HG03521 (cell line): ENCODE results near the gene CRISPLD2.

Experiments used
- ATAC-seq: cut with Tn5 transposase; IDR thresholded peaks from one replicate; pipeline ENCODE4 v1.9.1; 2021; ENCODE audit warnings: mild to moderate bottlenecking, moderate library complexity; ENCODE audit not compliant: unreplicated experiment

CRISPLD2 gene

GRCh38 chr16:84907051-84907450, 87.3 kb downstream of the CRISPLD2 start:
- no peak for ATAC-seq

- ATAC-seq, result no peak
Observed at GRCh38 chr16:84907575-84907974, 87.8 kb downstream of the CRISPLD2 start.

- ATAC-seq, result no peak
Observed at GRCh38 chr16:84909476-84910085, 89.8 kb downstream of the CRISPLD2 start.

DNA sequence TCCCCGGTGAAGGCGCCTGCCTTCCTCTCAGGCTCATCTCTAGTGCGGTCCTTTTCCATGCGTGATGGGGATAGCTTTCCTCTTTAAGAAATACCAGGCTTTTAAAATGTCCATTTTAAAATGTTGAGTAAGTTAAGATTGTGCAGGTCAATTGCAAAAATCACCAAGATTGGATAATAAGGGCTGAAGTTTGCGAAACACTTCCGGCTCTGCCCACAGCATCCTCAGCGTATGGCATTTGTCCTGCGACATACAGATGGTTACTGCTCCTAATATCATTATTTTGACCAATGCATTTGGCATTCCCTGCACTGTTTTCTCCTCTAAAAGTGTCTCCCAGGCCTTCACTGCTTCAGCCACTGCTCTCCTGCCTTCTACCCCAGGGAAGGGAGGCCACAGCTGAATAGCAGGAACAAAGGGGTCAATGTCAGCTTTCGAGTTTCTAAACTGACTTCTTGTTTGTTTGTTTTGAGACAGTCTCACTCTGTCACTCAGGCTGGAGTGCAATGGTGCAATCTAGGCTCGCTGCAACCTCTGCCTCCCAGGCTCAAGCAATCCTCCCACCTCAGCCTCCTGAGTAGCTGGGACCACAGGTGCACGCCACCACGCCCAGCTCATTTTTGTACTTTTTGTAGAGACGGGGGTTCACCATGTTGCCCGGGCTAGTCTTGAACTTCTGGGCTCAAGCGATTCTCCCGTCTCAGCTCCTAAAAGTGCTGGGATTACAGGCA, 91.9 kb downstream of the CRISPLD2 start:
- no peak for ATAC-seq

GRCh38 chr16:84913315-84913714, 93.5 kb downstream of the CRISPLD2 start:
- no peak for ATAC-seq

DNA sequence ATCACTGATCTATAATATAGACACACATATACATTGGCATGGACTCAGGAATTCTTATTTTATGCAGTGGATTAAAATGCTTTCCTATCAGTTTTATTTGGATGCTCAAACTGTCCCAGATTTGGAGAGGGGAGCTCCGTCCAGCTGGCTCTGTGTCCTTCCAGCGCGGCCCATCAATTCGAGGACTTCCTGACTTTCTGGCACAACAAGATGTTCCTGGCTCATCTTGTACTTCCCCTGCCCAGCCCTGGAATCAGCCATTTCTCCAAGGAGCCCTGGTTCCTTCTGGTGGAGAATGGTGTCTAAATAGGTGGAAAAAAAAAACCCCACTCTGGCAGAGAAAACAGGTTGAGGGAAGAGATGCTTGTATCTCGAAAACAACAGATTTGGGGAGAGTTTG, 94.5 kb downstream of the CRISPLD2 start:
- no peak for ATAC-seq

GRCh38 chr16:84916178-84916577, 96.4 kb downstream of the CRISPLD2 start:
- ATAC-seq, result no peak

GRCh38 chr16:84916850-84917249, 97.1 kb downstream of the CRISPLD2 start:
- ATAC-seq, result no peak

GRCh38 chr16:84917492-84917891, 97.7 kb downstream of the CRISPLD2 start:
- no peak for ATAC-seq

GRCh38 chr16:84918006-84918909, 98.5 kb downstream of the CRISPLD2 start:
- no peak for ATAC-seq

DNA sequence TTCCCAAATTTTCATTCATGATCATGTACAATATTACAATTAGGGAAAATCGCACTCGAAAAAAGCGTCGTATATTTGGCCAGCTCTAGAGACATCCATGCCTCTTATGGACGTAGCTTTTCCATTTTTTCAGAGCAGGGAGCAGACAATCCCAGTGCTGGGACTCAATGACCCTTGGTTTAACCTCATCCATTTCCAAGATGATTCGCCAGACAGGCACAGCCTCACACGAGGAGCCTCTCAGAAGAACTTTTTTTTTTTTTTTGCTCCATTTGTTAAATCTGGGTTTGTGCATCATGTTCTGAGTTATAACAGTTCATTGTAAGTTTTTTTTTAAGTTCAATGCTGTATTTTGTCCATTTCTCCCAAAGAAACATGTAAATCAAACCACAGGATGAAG, 99.5 kb downstream of the CRISPLD2 start:
- no peak for ATAC-seq

GRCh38 chr16:84919708-84920107, 99.9 kb downstream of the CRISPLD2 start:
- ATAC-seq, result no peak

GRCh38 chr16:84920333-84920732, 100.5 kb downstream of the CRISPLD2 start:
- no peak for ATAC-seq

DNA sequence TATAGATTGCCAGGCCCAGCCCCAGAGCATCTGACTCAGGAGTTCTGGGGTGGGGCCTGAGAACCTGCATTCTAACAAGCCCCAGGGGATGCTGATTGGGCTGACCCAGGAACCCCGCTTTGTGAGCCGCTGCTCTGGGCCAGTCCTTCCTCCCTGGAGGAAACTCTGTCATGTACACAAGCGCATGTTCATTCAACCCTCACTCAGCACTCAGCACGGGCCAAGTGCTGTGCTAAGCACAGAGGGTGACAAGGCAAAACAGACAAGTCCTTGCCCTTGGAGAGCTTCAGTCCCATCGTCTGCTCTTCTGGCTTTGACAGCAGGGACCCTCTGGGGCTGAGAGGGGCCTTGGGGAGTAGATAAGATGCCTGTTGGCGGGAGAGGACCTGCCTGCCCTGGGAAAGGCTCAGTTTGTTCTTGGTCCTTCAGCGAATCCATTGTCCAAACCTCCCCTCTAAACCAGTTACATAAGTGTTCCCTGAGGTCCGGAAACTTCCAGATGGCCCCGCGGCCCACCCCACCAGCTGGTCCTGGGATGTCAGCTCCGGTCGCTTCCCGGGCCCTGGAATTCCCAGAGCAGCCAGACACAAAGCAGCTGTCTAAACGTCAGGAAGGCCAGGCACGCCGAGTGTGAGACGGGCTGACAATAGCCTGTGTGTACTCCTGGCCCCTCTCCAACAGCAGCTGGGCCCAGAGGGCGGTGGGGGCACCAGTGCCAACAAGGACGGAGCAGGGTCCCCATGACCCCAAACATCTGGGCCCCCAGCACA, 102.8 kb downstream of the CRISPLD2 start:
- ATAC-seq, result no peak

DNA sequence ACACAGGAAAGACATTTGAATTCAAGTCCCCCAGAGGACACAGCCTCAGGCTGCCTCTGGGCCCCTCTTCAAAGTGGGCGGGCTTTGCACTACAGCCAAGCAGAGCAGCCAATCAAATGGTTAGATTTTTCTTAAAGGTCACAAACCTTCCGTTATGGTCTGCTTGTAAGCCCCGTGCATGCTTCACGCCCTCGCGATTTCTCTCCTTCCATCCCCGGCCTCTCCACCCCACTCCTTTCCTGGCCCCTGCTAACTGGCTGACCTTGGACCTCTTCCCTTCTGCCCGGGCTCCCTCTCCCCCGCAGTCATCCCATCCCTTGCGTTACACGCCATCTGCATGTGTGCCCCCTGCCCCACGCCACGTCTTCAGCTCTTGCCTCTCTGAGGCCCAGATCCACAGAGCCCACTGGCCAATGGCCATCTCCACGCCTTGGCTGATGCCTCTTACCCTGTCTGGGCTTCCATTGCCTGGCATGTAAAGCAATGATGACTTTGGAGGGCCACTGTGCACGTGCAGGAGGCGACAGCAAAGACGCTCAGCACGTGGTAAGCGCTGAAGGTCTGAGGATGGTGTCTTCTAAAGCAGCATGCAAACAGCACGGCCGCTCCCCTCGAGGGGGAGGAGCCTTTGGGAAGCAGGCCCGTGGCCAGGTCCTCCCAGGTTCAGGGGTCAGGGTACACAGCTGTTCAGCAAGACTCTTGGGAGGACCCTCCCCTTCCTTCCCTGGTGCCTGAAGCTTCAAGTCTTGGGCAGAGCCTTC, 104.7 kb downstream of the CRISPLD2 start:
- no peak for ATAC-seq

GRCh38 chr16:84925092-84925772, 105.4 kb downstream of the CRISPLD2 start:
- no peak for ATAC-seq

DNA sequence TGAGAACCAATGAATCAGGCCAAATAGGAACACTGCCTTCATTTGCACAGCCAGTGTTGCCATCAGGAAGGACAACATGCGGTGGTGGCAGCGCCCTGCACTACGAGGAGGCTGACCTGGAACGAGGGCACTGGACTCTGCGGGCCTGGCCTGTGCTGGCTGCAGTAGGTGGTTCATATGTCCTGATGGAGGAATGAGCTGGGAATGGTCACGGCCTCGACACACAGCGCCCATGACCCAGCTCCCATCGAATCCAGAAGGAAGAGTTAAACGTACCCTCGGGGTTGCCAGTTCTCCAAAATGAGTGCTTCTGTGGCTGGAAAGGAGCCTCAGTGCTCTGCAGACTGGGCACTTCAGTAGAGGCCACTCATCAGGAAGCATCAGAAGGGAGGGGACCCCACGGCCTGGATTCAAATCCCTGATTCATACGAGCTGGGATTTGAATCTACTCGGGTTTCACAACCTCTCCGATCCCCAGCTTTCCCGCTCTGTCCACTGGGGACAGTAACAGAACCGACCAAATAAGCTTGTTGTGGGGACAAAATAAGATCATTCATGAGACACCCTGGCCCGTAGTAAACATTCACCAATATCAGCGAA, 106.1 kb downstream of the CRISPLD2 start:
- no peak for ATAC-seq

- no peak for ATAC-seq
Observed at GRCh38 chr16:84926462-84926861, 106.7 kb downstream of the CRISPLD2 start.
